Neuronal stem cell (in vitro differentiated cells): ENCODE measurements around the gene SLK.

Experiments used
- DNase-seq: peaks from one replicate; pipeline ENCODE4 v3.0.0-alpha.2; 2013; ENCODE audit warnings: low spot score
- H2AFZ ChIP-seq: one replicate; pipeline ENCODE4 v1.6.1; 2013; ENCODE audit warnings: mild to moderate bottlenecking, low read length, inconsistent platforms
- H2AK5ac ChIP-seq: 2 replicates; pipeline ENCODE4 v1.6.1; 2013; ENCODE audit warnings: low read depth, mild to moderate bottlenecking, inconsistent platforms, low read length, moderate library complexity, mixed read lengths
- H2BK120ac ChIP-seq: 2 replicates; pipeline ENCODE4 v1.6.1; 2013; ENCODE audit warnings: low read depth, mild to moderate bottlenecking, inconsistent platforms, low read length, moderate library complexity, mixed read lengths
- H2BK12ac ChIP-seq: one replicate; pipeline ENCODE4 v1.6.1; 2013; ENCODE audit warnings: low read length, inconsistent platforms
- H2BK15ac ChIP-seq: 2 replicates; pipeline ENCODE4 v1.6.1; 2013; ENCODE audit warnings: mild to moderate bottlenecking, low read length, inconsistent platforms, mixed read lengths
- H2BK5ac ChIP-seq: one replicate; pipeline ENCODE4 v1.6.1; 2013; ENCODE audit warnings: inconsistent platforms, mild to moderate bottlenecking, low read length, moderate library complexity
- H3K14ac ChIP-seq: one replicate; pipeline ENCODE4 v1.6.1; 2013; ENCODE audit warnings: low read length, inconsistent platforms
- H3K18ac ChIP-seq: 2 replicates; pipeline ENCODE4 v1.6.1; 2013; ENCODE audit warnings: low read length, inconsistent platforms
- H3K23ac ChIP-seq: 2 replicates; pipeline ENCODE4 v1.6.1; 2013; ENCODE audit warnings: low read depth, mild to moderate bottlenecking, mixed read lengths, low read length, inconsistent platforms; ENCODE audit not compliant: poor library complexity
- H3K27ac ChIP-seq: replicated peaks from 3 replicates; pipeline ENCODE4 v1.5.1; 2013; ENCODE audit warnings: low read length, inconsistent platforms
- H3K27me3 ChIP-seq, 3 experiments: 2 replicates each; pipeline ENCODE4 v1.6.1; 2013; ENCODE audit warnings: low read length in 3 of 3, mild to moderate bottlenecking in 2 of 3, inconsistent platforms in 1 of 3, low read depth in 1 of 3, mixed read lengths in 1 of 3, moderate library complexity in 1 of 3; ENCODE audit not compliant: control insufficient read depth in 3 of 3, insufficient read depth in 3 of 3
- H3K36me3 ChIP-seq, 2 donors: replicated peaks in 1 of 2; 2 replicates each; pipeline ENCODE4 v1.6.1; 2013; ENCODE audit warnings: low read length in 2 of 2; ENCODE audit not compliant: control insufficient read depth in 2 of 2, insufficient read depth in 2 of 2
- H3K4ac ChIP-seq: 2 replicates; pipeline ENCODE4 v1.6.1; 2013; ENCODE audit warnings: inconsistent platforms, mild to moderate bottlenecking, low read length, moderate library complexity
- H3K4me1 ChIP-seq, 2 donors: 1 replicate in 1 of 2; 2 replicates in 1 of 2; pipeline ENCODE4 v1.6.1; 2013; ENCODE audit warnings: low read length in 2 of 2, low read depth in 1 of 2; ENCODE audit not compliant: control insufficient read depth in 2 of 2, insufficient read depth in 1 of 2
- H3K4me2 ChIP-seq: one replicate; pipeline ENCODE4 v1.6.1; 2013; ENCODE audit warnings: mild to moderate bottlenecking, low read length, inconsistent platforms; ENCODE audit not compliant: insufficient read depth, poor library complexity, severe bottlenecking
- H3K4me3 ChIP-seq, 2 donors: 2 replicates each; pipeline ENCODE4 v1.5.1; 2013; ENCODE audit warnings: low read length in 2 of 2, mild to moderate bottlenecking in 2 of 2, inconsistent platforms in 1 of 2, moderate library complexity in 1 of 2
- H3K79me1 ChIP-seq: one replicate; pipeline ENCODE4 v1.6.1; 2013; ENCODE audit warnings: low read depth, mild to moderate bottlenecking, inconsistent platforms, low read length, moderate library complexity
- H3K9ac ChIP-seq: one replicate; pipeline ENCODE4 v1.6.1; 2013; ENCODE audit warnings: mild to moderate bottlenecking, low read depth, low read length, inconsistent platforms; ENCODE audit not compliant: poor library complexity
- H3K9me3 ChIP-seq, 2 donors: replicated peaks in 1 of 2; 2 replicates each; pipeline versions ENCODE3 to v1.6.1; 2013; ENCODE audit warnings: low read length in 2 of 2, mild to moderate bottlenecking in 2 of 2, inconsistent platforms in 1 of 2, low read depth in 1 of 2, mixed read lengths in 1 of 2, moderate library complexity in 1 of 2; ENCODE audit not compliant: control insufficient read depth in 2 of 2, insufficient read depth in 1 of 2
- H4K8ac ChIP-seq: one replicate; pipeline ENCODE4 v1.6.1; 2013; ENCODE audit warnings: low read depth, mild to moderate bottlenecking, inconsistent platforms, low read length, moderate library complexity
- H4K91ac ChIP-seq: one replicate; pipeline ENCODE4 v1.6.1; 2013; ENCODE audit warnings: low read length, low read depth, mild to moderate bottlenecking, inconsistent platforms; ENCODE audit not compliant: poor library complexity
- WGBS, 2 donors: extraction: QIAGEN DNeasy Blood & Tissue Kit; methylation state at CpG; one replicate each; pipeline ENCODE4 v1.1.7; 2013; ENCODE audit warnings: missing lambda C conversion rate in 2 of 2, mixed read lengths in 1 of 2; ENCODE audit not compliant: insufficient read length in 2 of 2, insufficient replicate concordance in 1 of 2; ENCODE audit errors: extremely low coverage in 2 of 2; 5-methylcytosine and 5-hydroxymethylcytosine counted together

The SLK gene

GRCh38 chr10:104014176-104014575 lies 47.2 kb downstream of the SLK start:
- peaks cover 0 to 7% of the 10 kb centered on the region in 2 donors for H3K9me3 ChIP-seq
- no peak overlapping the region for H3K4me3 ChIP-seq
- no peak overlapping the region for H2BK5ac ChIP-seq
- no peak overlapping the region for H3K9ac ChIP-seq
- H3K14ac ChIP-seq = no peak overlapping the region
- no peaks in the 10 kb centered on the region for H3K27me3 ChIP-seq
- H3K4me2 ChIP-seq = no peak overlapping the region
- no peaks in the 10 kb centered on the region for H3K79me1 ChIP-seq
- no peak overlapping the region for H3K4ac ChIP-seq
- no peak overlapping the region for H3K23ac ChIP-seq
- WGBS, 2 donors = no CpG with 5 or more reads among the region's 2 CpGs
- H2BK15ac ChIP-seq = no peak overlapping the region
- H3K27ac ChIP-seq = no peak overlapping the region
- DNase-seq = no peak
- no peak overlapping the region for H4K91ac ChIP-seq
- H3K36me3 ChIP-seq = peaks cover 0 to 72% of the 10 kb centered on the region in 2 donors
- H3K18ac ChIP-seq = no peak overlapping the region
- no peak overlapping the region for H2AK5ac ChIP-seq
- H4K8ac ChIP-seq = no peak overlapping the region
- no peaks in the 10 kb centered on the region for H3K4me1 ChIP-seq
- H2BK12ac ChIP-seq = no peak overlapping the region
- H2BK120ac ChIP-seq = no peak overlapping the region
- H2AFZ ChIP-seq = no peak overlapping the region

DNA sequence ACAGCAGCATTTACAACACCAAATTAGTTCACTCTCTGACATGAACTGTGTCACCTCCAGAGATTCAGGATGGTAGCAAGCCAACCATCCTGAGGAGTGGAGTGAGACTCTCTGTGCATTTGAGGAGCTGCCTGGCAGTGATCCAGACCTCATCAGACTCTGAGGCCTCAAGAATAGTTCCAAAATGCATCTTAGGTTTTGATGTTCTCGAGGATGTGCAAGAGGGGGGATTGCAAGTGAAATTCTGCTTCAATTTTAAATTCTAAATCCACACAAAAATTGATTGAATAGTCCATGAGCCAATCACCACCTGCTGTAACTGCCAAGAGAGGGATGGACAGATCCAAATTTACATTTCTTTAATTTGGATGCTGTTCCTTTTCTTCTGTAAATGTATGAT lies 49.7 kb downstream of the SLK start:
- Histone ChIP-seq H2BK15ac (no peak overlapping the region), H3K4me1 (no peaks in the 10 kb centered on the region), H3K18ac (no peak overlapping the region), H3K4me2 (no peak overlapping the region), H3K4ac (no peak overlapping the region), H3K4me3 (no peak overlapping the region), H3K9ac (no peak overlapping the region), H2AFZ (no peak overlapping the region), H3K79me1 (no peaks in the 10 kb centered on the region), H2BK5ac (no peak overlapping the region), H3K27me3 (no peaks in the 10 kb centered on the region), H2BK12ac (no peak overlapping the region), H3K14ac (no peak overlapping the region), H2BK120ac (no peak overlapping the region), H3K9me3 (peaks cover 0 to 7% of the 10 kb centered on the region in 2 donors), H3K23ac (no peak overlapping the region), H4K91ac (no peak overlapping the region), H4K8ac (no peak overlapping the region), H3K27ac (no peak overlapping the region), H2AK5ac (no peak overlapping the region), H3K36me3 (peaks cover 10 to 78% of the 10 kb centered on the region in 2 donors)
- no peak for DNase-seq
- no CpG with 5 or more reads among the region's 1 CpG for WGBS, 2 donors

- Histone ChIP-seq H2BK5ac (no peak overlapping the region), H3K9ac (no peak overlapping the region), H3K4ac (no peak overlapping the region), H2AFZ (no peak overlapping the region), H3K36me3 (peaks cover 16 to 82% of the 10 kb centered on the region in 2 donors), H3K27me3 (no peaks in the 10 kb centered on the region), H2BK120ac (no peak overlapping the region), H4K8ac (no peak overlapping the region), H3K4me1 (no peaks in the 10 kb centered on the region), H3K14ac (no peak overlapping the region), H3K27ac (no peak overlapping the region), H2BK12ac (no peak overlapping the region), H2AK5ac (no peak overlapping the region), H3K18ac (no peak overlapping the region), H3K4me2 (no peak overlapping the region), H2BK15ac (no peak overlapping the region), H3K9me3 (peaks cover 0 to 7% of the 10 kb centered on the region in 2 donors), H4K91ac (no peak overlapping the region), H3K23ac (no peak overlapping the region), H3K4me3 (no peak overlapping the region), H3K79me1 (no peaks in the 10 kb centered on the region)
- no CpG with 5 or more reads among the region's 6 CpGs for WGBS, 2 donors
- no peak for DNase-seq
Observed at GRCh38 chr10:104018471-104018870, 51.5 kb downstream of the SLK start.

DNA sequence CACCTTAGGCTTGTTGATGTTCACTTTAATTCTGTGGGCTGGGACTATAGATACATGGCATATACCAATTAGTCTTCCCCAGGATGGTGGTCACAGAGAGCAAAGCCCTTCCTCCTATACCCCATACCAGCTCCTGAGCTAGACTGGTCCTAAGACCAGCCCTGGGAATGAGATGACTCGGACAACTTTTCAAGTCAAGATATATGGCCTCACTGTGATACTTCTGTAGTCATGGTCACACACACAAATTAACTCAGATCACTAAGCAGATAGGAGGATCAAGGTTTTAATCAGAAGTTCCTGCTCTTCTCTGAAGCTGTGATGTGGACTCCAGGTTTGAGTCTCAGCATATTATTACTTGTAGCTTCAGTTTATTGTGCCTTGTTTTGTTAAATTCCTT lies 53.1 kb downstream of the SLK start:
- Histone ChIP-seq H3K9me3 (peaks cover 0 to 7% of the 10 kb centered on the region in 2 donors), H3K4me3 (no peak overlapping the region), H3K18ac (no peak overlapping the region), H3K27me3 (no peaks in the 10 kb centered on the region), H3K27ac (no peak overlapping the region), H2BK120ac (no peak overlapping the region), H3K14ac (no peak overlapping the region), H4K91ac (no peak overlapping the region), H2BK15ac (no peak overlapping the region), H3K4ac (no peak overlapping the region), H3K4me2 (no peak overlapping the region), H2BK5ac (no peak overlapping the region), H4K8ac (no peak overlapping the region), H3K23ac (no peak overlapping the region), H3K79me1 (no peaks in the 10 kb centered on the region), H3K36me3 (peaks cover 23 to 87% of the 10 kb centered on the region in 2 donors), H2AK5ac (no peak overlapping the region), H2AFZ (no peak overlapping the region), H2BK12ac (no peak overlapping the region), H3K4me1 (no peaks in the 10 kb centered on the region), H3K9ac (no peak overlapping the region)
- no CpG with 5 or more reads among the region's 1 CpG for WGBS, 2 donors
- no peak for DNase-seq
